Measurements from ENCODE around the gene PTPRM. TPM values are rescaled to one million over a fixed set of nuclear protein-coding genes. Genes with fewer than 3 reads are reported as not detected.

PTPRM gene
- total RNA-seq, 1 experiment from 2014 or later, result 14.5 TPM

DNA sequence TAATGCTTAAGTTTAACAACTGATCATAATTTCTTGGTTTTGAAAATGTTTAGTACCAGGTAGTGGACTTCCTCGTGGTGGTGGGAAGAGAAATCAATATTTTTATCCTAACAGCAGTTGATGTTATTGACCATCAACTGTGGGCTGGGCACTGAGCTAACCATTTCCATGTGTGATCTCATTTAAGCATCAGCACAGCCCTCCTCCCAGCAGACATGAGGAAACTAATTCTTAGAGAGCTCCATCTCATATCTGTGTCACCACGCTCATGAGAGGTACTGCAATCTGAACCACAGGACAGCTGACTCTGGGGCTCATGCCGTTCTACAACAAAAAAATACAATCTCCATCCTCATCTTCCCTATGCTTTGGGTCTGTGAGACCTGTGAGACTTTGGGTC is 709.3 kb downstream of the PTPRM start:
- no peak overlapping the region for H3K4me2 ChIP-seq (ENCODE audit: low read length)
- no peak overlapping the region for H2AFZ ChIP-seq (ENCODE audit: low read depth, low read length, poor library complexity, severe bottlenecking)
- H3K9me2 ChIP-seq (ENCODE audit: insufficient read depth), result no peaks in the 10 kb centered on the region
- H3K36me3 ChIP-seq (ENCODE audit: control insufficient read depth in 1 of 2, insufficient read depth in 2 of 2, low read length in 2 of 2), result no peaks in the 10 kb centered on the region
- no peaks in the 10 kb centered on the region for H3K4me1 ChIP-seq (ENCODE audit: control insufficient read depth in 1 of 2, insufficient read depth in 2 of 2, low read length in 2 of 2)
- POLR2A ChIA-PET, result no interaction called here
- no TSS peak for BruUV-seq (replicated peaks)
- ATAC-seq (no peak), DNase-seq (ENCODE audit: low read depth, low spot score) (no peak)
- RAD21 ChIA-PET (ENCODE audit: low non-redundant PET in 1 of 2, low total read pairs in 2 of 2, uncharacterized antibody in 2 of 2, unreplicated experiment in 2 of 2), result no interaction called here
- H4K20me1 ChIP-seq (ENCODE audit: insufficient read depth), result no peaks in the 10 kb centered on the region
- H3K27ac ChIP-seq (ENCODE audit: low read depth, low read length), result no peak overlapping the region
- no peaks in the 10 kb centered on the region for H3K9me3 ChIP-seq (ENCODE audit: control insufficient read depth in 1 of 2, insufficient read depth in 1 of 2, low read depth in 1 of 2, low read length in 2 of 2)
- no peak overlapping the region for H3K4me3 ChIP-seq (replicated peaks in 1 of 2; ENCODE audit: low read depth in 1 of 2, low read length in 2 of 2)
- no peak overlapping the region for H3K9ac ChIP-seq (ENCODE audit: low read length)
- TF ChIP-seq JUND (IDR thresholded peaks at IDR 0.05) (no peak), POLR2AphosphoS5 (IDR thresholded peaks at IDR 0.05; ENCODE audit: low read depth, low read length) (no peak), ZFX (IDR thresholded peaks at IDR 0.05) (no peak)
- TF ChIP-seq, protein P1, sequence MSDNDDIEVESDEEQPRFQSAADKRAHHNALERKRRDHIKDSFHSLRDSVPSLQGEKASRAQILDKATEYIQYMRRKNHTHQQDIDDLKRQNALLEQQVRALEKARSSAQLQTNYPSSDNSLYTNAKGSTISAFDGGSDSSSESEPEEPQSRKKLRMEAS (IDR thresholded peaks at IDR 0.05), result no peak
- CTCF ChIA-PET, result no interaction called here
- intact Hi-C loops (cut with micrococcal nuclease), result no loop called here
- no peaks in the 10 kb centered on the region for H3K27me3 ChIP-seq (ENCODE audit: insufficient read depth, low read length)
- H3K79me2 ChIP-seq (ENCODE audit: insufficient read depth, low read length), result no peaks in the 10 kb centered on the region

DNA sequence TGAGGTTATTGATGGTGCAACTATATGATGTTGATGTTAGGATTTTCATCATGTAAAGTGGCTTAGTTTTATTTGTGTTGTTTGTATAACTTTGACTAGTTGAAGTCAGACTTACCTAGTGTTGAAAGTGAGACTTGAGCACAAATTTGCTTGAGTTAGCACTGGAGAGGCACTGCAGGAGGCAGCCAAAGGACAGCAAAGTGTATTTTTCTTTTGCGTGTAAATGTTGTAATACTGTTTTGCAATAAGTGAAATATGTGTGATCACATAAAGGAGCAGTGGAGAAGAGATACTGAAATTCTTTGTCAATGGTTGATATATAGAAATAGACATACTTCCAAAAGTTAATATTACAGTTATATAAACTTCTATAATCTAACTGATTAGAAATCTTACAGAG is 710.2 kb downstream of the PTPRM start:
- no peaks in the 10 kb centered on the region for H3K27me3 ChIP-seq (ENCODE audit: insufficient read depth, low read length)
- H3K9ac ChIP-seq (ENCODE audit: low read length), result no peak overlapping the region
- TF ChIP-seq, protein P2, sequence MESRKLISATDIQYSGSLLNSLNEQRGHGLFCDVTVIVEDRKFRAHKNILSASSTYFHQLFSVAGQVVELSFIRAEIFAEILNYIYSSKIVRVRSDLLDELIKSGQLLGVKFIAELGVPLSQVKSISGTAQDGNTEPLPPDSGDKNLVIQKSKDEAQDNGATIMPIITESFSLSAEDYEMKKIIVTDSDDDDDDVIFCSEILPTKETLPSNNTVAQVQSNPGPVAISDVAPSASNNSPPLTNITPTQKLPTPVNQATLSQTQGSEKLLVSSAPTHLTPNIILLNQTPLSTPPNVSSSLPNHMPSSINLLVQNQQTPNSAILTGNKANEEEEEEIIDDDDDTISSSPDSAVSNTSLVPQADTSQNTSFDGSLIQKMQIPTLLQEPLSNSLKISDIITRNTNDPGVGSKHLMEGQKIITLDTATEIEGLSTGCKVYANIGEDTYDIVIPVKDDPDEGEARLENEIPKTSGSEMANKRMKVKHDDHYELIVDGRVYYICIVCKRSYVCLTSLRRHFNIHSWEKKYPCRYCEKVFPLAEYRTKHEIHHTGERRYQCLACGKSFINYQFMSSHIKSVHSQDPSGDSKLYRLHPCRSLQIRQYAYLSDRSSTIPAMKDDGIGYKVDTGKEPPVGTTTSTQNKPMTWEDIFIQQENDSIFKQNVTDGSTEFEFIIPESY (IDR thresholded peaks at IDR 0.05; ENCODE audit: extremely low read depth, insufficient replicate concordance, low read length), result no peak
- TF ChIP-seq ZFX (IDR thresholded peaks at IDR 0.05), result no peak
- TF ChIP-seq SRF (IDR thresholded peaks at IDR 0.05; ENCODE audit: low read depth), result no peak
- TF ChIP-seq EGR1 (IDR thresholded peaks at IDR 0.05; ENCODE audit: low read depth), result no peak
- TF ChIP-seq EZH2 (IDR thresholded peaks at IDR 0.05), result no peak
- H3K36me3 ChIP-seq (ENCODE audit: control insufficient read depth in 1 of 2, insufficient read depth in 2 of 2, low read length in 2 of 2), result no peaks in the 10 kb centered on the region
- no peak overlapping the region for H3K4me2 ChIP-seq (ENCODE audit: low read length)
- ChIA-PET POLR2A (no interaction called here), RAD21 (ENCODE audit: low non-redundant PET in 1 of 2, low total read pairs in 2 of 2, uncharacterized antibody in 2 of 2, unreplicated experiment in 2 of 2) (no interaction called here), CTCF (no interaction called here)
- H3K4me3 ChIP-seq (replicated peaks in 1 of 2; ENCODE audit: low read depth in 1 of 2, low read length in 2 of 2), result no peak overlapping the region
- no peak overlapping the region for H3K27ac ChIP-seq (ENCODE audit: low read depth, low read length)
- H3K4me1 ChIP-seq (ENCODE audit: control insufficient read depth in 1 of 2, insufficient read depth in 2 of 2, low read length in 2 of 2), result no peaks in the 10 kb centered on the region
- H3K9me3 ChIP-seq (ENCODE audit: control insufficient read depth in 1 of 2, insufficient read depth in 1 of 2, low read depth in 1 of 2, low read length in 2 of 2), result no peaks in the 10 kb centered on the region
- no peaks in the 10 kb centered on the region for H3K79me2 ChIP-seq (ENCODE audit: insufficient read depth, low read length)
- intact Hi-C loops (cut with micrococcal nuclease), result no loop called here
- H3K9me2 ChIP-seq (ENCODE audit: insufficient read depth), result no peaks in the 10 kb centered on the region
- no TSS peak for BruUV-seq (replicated peaks)
- DNase-seq (ENCODE audit: low read depth, low spot score) (no peak), ATAC-seq (no peak)
- H2AFZ ChIP-seq (ENCODE audit: low read depth, low read length, poor library complexity, severe bottlenecking), result no peak overlapping the region
- H4K20me1 ChIP-seq (ENCODE audit: insufficient read depth), result no peaks in the 10 kb centered on the region

All from HCT116 (cell line).